Neural progenitor cell (in vitro differentiated cells): ENCODE measurements around the gene GALC.

Experiments used
- EZH2phosphoT487 ChIP-seq: fragments of 200-600 bp; sonication (generic); IDR thresholded peaks from 2 replicates; pipeline ENCODE4 v1.6.1; 2017; ENCODE audit warnings: antibody characterized with exemption
- TF ChIP-seq, protein P1 (sequence below): fragments of 200-600 bp; sonication (generic); IDR thresholded peaks from 2 replicates; pipeline ENCODE4 v1.5.1; 2017; ENCODE audit warnings: antibody characterized with exemption, mild to moderate bottlenecking

DNA sequence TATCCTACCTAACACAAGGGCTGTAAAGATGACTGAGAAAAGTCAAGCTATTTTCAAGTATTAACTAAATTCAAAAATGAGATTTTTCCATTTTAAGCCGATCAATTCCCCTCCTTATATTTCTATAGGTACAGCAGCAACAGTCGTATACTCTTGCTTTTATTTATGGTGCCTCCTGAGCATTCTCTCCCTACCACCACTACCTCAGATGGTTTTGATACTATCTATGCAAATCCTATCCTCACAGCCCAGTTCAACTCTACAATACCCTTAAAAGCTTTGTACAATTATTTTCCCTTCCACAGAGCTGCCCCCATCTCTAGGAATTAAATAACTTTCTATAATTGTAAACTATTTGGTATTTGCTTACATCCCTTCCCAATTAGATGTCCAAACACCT is 52.1 kb downstream of the GALC start:
- TF ChIP-seq, protein P1, sequence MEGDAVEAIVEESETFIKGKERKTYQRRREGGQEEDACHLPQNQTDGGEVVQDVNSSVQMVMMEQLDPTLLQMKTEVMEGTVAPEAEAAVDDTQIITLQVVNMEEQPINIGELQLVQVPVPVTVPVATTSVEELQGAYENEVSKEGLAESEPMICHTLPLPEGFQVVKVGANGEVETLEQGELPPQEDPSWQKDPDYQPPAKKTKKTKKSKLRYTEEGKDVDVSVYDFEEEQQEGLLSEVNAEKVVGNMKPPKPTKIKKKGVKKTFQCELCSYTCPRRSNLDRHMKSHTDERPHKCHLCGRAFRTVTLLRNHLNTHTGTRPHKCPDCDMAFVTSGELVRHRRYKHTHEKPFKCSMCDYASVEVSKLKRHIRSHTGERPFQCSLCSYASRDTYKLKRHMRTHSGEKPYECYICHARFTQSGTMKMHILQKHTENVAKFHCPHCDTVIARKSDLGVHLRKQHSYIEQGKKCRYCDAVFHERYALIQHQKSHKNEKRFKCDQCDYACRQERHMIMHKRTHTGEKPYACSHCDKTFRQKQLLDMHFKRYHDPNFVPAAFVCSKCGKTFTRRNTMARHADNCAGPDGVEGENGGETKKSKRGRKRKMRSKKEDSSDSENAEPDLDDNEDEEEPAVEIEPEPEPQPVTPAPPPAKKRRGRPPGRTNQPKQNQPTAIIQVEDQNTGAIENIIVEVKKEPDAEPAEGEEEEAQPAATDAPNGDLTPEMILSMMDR: no peak
- no peak for TF ChIP-seq EZH2phosphoT487
